ENCODE results near the gene KAZN.

The KAZN gene

DNA sequence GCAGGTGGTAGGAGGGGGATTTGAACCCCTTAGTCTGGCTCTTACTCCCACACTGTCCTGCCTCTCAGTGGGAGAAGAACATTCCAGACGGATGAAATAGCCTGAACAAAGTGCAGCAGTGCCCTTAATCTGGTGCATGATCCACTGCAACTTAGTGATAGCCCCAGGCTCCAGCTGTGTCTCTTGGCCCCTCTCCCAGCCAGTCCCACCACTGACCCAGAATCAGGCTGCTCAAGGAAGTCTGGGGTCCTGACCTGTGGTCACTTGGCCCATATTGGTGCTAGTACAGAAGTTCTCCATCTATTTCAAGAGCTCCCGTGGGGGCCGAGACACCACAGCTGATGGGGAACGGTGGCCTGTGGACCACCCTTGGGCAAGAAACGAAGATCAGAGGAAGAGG lies 255.0 kb downstream of the KAZN start:
- CTCF ChIA-PET: no interaction called here
- TF ChIP-seq ELF4 (IDR thresholded peaks at IDR 0.05) (no peak), ZNF384 (IDR thresholded peaks at IDR 0.05) (no peak), FOXM1 (IDR thresholded peaks at IDR 0.05; ENCODE audit: borderline replicate concordance) (no peak), CTBP1 (IDR thresholded peaks at IDR 0.05; ENCODE audit: borderline replicate concordance) (no peak)
- TF ChIP-seq, protein P1, sequence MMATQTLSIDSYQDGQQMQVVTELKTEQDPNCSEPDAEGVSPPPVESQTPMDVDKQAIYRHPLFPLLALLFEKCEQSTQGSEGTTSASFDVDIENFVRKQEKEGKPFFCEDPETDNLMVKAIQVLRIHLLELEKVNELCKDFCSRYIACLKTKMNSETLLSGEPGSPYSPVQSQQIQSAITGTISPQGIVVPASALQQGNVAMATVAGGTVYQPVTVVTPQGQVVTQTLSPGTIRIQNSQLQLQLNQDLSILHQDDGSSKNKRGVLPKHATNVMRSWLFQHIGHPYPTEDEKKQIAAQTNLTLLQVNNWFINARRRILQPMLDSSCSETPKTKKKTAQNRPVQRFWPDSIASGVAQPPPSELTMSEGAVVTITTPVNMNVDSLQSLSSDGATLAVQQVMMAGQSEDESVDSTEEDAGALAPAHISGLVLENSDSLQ (IDR thresholded peaks at IDR 0.05): no peak
- POLR2A ChIA-PET: no interaction called here
- no peak for DNase-seq (ENCODE audit: extremely low spot score)

- TF ChIP-seq, protein P1 (IDR thresholded peaks at IDR 0.05): no peak
- no peak for TF ChIP-seq L3MBTL2 (conservative IDR thresholded peaks at IDR 0.05)
- TF ChIP-seq HDGF (IDR thresholded peaks at IDR 0.05; ENCODE audit: borderline replicate concordance): no peak
- no peak for TF ChIP-seq ARNT (IDR thresholded peaks at IDR 0.05)
- no peak for TF ChIP-seq SUZ12 (IDR thresholded peaks at IDR 0.05)
- TF ChIP-seq BHLHE40 (IDR thresholded peaks at IDR 0.05; ENCODE audit: borderline replicate concordance): no peak
- no peak for TF ChIP-seq FOXK2 (IDR thresholded peaks at IDR 0.05)
- no peak for TF ChIP-seq FOXM1 (IDR thresholded peaks at IDR 0.05; ENCODE audit: borderline replicate concordance)
- CTCF ChIA-PET: no interaction called here
- POLR2A ChIA-PET: no interaction called here
- no peak for DNase-seq (ENCODE audit: extremely low spot score)
These were observed 256.8 kb downstream of the KAZN start for GRCh38 chr1:14855268-14855667.

- ChIA-PET POLR2A (no interaction called here), CTCF (interaction anchor here (1.0 kb wide), 1 partner anchor 172 kb away, joined by 3 read pairs; no protein-coding TSS in a partner anchor)
- DNase-seq (ENCODE audit: extremely low spot score): no peak
- TF ChIP-seq CTBP1 (IDR thresholded peaks at IDR 0.05; ENCODE audit: borderline replicate concordance) (no peak), FOXM1 (IDR thresholded peaks at IDR 0.05; ENCODE audit: borderline replicate concordance) (no peak), FOXA1 (IDR thresholded peaks at IDR 0.05) (no peak), ELF4 (IDR thresholded peaks at IDR 0.05) (no peak), FOXK2 (IDR thresholded peaks at IDR 0.05) (no peak), NFRKB (IDR thresholded peaks at IDR 0.05) (no peak)
- TF ChIP-seq, protein P1 (IDR thresholded peaks at IDR 0.05): no peak
These were observed 257.3 kb downstream of the KAZN start for GRCh38 chr1:14855801-14856200.

- TF ChIP-seq L3MBTL2 (conservative IDR thresholded peaks at IDR 0.05) (no peak), CTBP1 (IDR thresholded peaks at IDR 0.05; ENCODE audit: borderline replicate concordance) (no peak), BHLHE40 (IDR thresholded peaks at IDR 0.05; ENCODE audit: borderline replicate concordance) (no peak), HDGF (IDR thresholded peaks at IDR 0.05; ENCODE audit: borderline replicate concordance) (no peak), TARDBP (IDR thresholded peaks at IDR 0.05) (no peak), ZNF384 (IDR thresholded peaks at IDR 0.05) (no peak), ARNT (IDR thresholded peaks at IDR 0.05) (no peak), FOXM1 (IDR thresholded peaks at IDR 0.05; ENCODE audit: borderline replicate concordance) (no peak), ELF4 (IDR thresholded peaks at IDR 0.05) (no peak), LEF1 (IDR thresholded peaks at IDR 0.05; ENCODE audit: borderline replicate concordance) (no peak)
- TF ChIP-seq, protein P1 (IDR thresholded peaks at IDR 0.05): no peak
- no peak for DNase-seq (ENCODE audit: extremely low spot score)
- POLR2A ChIA-PET: no interaction called here
- CTCF ChIA-PET: no interaction called here
These were observed 259.1 kb downstream of the KAZN start for GRCh38 chr1:14857436-14858195.

DNA sequence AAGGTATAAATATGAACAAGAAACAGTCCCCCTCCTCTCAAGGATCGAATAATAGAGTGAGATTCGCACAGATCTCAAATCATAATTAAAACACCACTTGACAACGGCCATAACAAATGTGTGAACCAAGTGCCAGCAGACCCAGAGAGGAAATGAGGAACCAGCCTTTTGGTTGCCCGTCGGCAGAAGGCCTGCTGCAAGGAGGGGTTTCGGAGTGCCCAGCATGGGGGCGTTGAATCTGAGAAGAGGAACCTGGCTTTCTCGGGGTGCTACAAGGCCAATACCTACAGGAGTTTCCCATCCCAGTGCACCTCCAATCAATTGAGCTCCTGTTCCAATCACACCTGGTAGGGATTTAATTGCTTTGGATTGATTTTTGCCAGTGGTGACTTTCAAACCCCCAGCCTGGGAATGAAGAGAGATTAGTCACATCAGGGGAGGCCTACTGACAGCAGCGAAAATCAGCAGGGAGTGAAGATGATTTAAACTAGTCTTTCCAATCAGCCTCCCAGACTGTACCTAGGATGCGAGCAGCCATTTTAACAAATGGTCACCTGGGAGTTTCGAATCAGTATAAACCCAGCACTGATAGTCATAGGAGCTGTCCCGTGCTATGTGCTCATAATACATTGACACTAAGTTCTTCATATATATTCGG lies 263.8 kb downstream of the KAZN start:
- no peak for TF ChIP-seq L3MBTL2 (conservative IDR thresholded peaks at IDR 0.05)
- TF ChIP-seq FOXK2 (IDR thresholded peaks at IDR 0.05): no peak
- no peak for TF ChIP-seq FOXA1 (IDR thresholded peaks at IDR 0.05)
- no peak for TF ChIP-seq FOXM1 (IDR thresholded peaks at IDR 0.05; ENCODE audit: borderline replicate concordance)
- TF ChIP-seq BHLHE40 (IDR thresholded peaks at IDR 0.05; ENCODE audit: borderline replicate concordance): no peak
- no peak for TF ChIP-seq SUZ12 (IDR thresholded peaks at IDR 0.05)
- TF ChIP-seq ARNT (IDR thresholded peaks at IDR 0.05): no peak
- no peak for TF ChIP-seq HDGF (IDR thresholded peaks at IDR 0.05; ENCODE audit: borderline replicate concordance)
- TF ChIP-seq, protein P1 (IDR thresholded peaks at IDR 0.05): no peak
- TF ChIP-seq ELF4 (IDR thresholded peaks at IDR 0.05): no peak
- TF ChIP-seq NFRKB (IDR thresholded peaks at IDR 0.05): no peak
- TF ChIP-seq LEF1 (IDR thresholded peaks at IDR 0.05; ENCODE audit: borderline replicate concordance): no peak
- TF ChIP-seq SP1 (IDR thresholded peaks at IDR 0.05): no peak
- no peak for DNase-seq (ENCODE audit: extremely low spot score)
- CTCF ChIA-PET: no interaction called here
- POLR2A ChIA-PET: no interaction called here

Measured in HEK293T (cell line).